ENCODE results near the gene NEK10.

Gene NEK10

DNA sequence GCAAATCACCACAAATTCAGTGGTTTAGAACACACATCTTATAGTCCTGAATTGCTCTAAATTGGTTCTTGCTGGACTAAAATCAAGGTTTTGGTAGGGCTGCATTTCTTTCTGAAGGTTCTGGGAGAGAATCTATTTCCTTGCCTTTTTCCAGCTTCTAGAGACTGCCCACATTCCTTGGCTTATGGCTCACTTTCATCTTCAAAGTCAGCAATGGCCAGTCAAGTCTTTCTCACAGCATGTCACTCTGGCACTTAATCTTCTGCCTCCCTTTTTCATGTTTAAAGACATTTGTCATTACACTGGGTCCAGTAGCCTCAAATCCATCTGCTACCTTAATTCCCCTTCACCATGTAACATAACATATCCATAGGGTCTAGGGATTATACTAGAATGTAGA is 149.0 kb downstream of the NEK10 start:
- DNase-seq, result peak; percentile 6

DNA sequence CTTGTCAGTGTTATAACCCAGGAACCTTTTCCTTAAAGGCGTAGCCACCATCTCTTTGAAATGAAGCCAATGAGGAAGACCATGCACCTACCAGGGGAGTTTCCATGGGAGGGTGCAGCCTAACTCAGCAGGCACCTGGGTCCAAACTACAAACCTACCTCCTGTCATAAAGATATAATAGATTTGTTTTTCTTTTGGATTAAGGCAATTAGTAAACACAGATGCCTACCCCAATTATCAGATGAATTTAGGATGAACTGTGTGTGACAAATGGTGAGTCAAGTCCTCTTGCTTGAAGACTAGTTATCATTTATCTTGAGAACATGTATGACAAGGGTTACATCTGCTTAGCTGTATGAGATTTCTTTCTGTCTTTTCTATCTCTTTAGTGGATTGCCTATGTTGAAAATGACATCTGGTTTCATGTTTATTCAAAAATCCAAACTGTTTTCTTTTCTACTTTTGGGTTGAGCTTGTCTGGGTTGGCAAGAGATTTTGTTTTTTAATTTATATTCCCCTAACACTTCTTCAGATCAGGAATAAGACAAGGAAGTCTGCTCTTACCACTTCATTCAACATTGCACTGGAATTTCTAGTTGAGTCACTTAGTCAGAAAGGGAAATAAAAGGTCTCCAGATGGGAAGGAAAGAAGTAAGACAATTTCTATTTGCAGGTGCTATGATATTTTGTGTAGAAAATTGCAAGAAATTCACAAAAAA is 149.9 kb downstream of the NEK10 start:
- peak; percentile 29 for DNase-seq

DNA sequence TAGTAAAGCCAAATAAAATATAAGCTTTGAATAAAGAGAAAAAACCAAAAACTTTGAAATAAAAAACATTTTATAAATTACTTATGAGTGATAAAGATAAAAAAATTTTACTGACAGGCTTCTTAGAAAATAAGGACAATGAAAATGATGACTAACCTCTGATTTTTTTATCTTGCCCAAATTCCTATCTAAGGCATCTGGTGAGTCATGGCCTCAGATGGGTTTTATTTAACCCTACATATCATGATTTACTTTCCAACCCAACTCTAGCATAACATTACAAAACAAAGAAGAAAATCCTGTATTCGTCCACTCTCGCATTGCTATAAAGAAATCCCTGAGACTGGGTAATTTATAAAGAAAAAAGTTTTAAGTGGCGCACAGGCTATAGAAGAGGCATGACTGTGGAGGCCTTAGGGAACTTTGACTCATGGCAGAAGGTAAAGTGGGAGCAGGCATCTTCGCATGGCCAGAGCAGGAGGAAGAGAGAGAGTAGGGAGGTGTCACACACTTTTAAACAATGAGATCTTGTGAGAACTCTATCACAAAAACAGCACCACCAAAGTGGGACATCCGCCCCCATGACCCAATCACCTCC is 152.1 kb downstream of the NEK10 start:
- peak; percentile 79 for DNase-seq

GRCh38 chr3:27216295-27216855 is 152.8 kb downstream of the NEK10 start:
- DNase-seq, result no peak

DNA sequence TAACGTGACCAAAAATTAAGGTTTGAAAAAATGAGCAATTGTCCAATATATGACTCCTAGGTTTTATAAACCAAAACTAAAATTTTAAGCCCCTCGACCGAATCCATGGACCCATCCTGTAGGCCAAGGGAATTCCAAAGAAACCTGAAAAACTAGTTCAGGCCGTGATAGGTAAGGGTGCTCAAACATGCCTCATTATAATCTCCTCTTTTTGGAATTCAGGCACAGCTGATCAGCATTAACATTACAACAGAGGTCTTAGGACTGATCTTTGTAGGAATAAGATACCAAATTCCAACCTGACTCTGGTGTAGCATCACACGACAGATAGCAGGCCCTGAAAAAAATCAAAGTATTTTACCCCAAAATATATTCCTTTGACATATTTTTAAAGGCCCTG is 155.7 kb downstream of the NEK10 start:
- DNase-seq, result no peak

DNA sequence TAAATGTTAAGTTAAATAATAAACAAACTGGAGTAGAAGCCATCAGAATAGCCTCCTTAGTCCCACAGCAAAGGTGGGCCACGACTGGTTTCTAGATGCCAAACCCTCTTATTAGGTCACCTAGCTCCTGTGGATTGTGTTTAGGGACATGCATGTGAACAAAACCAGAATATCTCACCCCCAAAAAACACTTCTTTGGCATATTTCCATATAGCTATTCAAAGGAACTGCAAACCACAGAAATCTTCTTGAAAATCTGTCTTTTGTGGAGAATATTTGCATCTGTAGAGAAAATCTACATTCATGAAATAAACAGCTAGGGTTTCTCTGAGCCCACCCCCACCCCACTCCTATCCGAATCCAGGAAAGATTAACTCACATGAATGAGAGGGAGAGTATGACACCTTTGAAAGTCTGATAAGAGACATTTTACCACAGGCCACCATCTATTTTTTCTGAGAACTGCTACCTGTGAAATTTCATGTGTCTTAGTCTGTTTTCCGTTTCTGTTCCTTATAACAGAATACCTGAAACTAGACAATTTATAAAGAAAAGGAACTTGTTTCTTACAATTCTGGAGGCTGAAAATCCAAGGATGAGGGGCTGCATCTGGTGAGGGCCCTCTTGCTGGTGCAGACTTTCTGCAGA is 159.4 kb downstream of the NEK10 start:
- no peak for DNase-seq

- DNase-seq, result no peak
Observed at GRCh38 chr3:27208961-27209616, 160.1 kb downstream of the NEK10 start.

DNA sequence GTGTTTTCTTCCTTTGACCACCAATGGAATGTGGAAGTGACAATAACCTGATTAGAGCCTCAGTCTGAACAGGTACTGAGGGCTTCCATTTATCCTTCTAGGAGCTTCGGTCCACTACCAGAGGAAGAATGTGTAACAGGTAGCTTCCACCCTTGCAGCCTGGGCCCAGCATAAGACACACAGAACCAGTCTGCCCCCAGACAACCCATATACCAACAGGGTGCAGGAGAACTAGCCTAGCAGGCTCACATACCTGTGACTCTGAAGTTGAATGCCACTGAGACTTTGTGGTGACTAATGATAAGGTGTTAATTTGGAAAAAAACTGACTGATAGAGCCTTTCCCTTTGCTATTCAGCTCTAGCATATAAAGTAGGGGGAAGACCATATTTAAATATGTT is 166.2 kb downstream of the NEK10 start:
- no peak for DNase-seq

GRCh38 chr3:27201492-27201891 is 167.7 kb downstream of the NEK10 start:
- DNase-seq, result no peak

DNA sequence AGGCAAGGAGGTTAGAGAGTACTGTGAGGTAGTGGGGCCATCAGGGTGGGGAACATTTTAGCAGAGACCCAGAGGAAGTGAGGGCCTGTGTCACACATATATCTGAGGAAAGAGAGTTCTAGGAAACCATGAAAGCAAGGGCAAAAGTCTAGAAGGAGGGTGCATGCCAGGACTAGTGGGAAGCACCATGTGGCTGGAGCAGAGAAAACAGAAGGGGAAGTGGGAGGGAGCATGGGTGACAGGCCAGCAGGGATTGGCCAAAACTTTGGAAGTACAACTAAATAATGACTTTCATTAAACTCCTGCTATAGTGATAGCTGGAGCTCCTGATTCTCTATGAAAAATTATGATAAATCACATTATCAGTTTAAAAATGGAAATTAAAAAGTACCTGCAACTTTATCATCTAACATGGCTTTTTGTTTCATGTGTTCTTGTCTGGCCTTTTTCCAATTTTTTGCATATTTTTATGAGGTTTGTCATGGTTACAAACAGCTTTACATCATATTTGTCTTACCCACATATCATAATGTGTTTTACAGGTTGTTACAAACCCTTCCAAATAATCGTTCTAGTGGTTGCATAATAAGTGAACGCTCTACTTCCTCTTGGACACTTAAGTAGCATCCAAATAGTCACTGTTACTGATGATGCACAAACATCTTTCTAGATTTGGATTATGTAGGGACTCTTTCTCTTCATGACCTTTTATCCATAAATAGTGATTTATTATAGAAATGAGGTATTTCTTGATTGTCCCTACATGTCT is 168.3 kb downstream of the NEK10 start:
- DNase-seq, result no peak

DNA sequence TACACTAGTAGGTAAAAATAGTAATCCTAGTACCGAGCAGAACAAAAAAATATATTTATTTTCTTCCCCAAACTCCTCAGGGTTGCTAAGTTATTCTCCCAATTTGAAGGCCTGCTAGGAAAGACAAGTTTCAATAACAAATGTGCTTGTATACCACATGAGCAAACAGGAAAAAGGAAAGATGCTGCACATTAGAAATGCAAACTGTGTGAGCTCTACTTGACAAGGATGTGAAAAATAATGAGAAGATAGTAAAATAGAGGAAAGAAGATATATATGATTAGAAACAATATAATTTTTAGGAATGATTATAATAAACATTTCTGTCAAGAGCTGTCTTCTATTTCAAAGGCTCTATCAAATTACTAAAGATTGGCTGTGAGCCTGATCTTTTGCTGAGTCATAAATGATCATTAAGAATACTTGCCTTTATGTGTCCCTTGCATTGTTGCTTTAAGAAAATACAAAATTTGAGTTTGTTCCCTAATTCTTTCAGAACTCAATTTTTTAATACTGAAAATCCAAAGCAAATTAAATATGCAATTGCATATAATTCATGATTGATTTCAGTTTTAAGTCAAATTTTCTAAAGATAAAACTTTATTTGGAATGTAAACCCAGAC is 174.2 kb downstream of the NEK10 start:
- peak; percentile 41 for DNase-seq

GRCh38 chr3:27193056-27193455 is 176.1 kb downstream of the NEK10 start:
- DNase-seq, result no peak

DNA sequence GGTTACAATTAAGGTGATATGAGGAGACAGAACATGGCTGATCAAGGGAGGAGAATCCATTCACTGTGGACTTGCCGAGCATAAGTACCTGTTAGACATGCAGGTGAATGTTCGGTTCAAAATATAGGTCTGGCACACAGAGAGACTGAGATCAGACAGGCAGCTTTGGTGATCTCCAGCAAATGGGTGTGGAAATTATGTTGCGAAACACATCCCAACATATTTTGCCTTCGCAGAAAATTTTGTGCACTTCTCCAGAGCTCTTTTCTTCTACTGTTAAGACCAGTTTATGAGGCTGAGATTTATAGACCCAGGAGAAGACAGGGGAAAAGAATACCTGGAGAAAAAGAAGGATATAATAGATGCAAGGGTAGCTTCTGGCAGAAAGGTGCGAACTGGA is 183.2 kb downstream of the NEK10 start:
- no peak for DNase-seq

DNA sequence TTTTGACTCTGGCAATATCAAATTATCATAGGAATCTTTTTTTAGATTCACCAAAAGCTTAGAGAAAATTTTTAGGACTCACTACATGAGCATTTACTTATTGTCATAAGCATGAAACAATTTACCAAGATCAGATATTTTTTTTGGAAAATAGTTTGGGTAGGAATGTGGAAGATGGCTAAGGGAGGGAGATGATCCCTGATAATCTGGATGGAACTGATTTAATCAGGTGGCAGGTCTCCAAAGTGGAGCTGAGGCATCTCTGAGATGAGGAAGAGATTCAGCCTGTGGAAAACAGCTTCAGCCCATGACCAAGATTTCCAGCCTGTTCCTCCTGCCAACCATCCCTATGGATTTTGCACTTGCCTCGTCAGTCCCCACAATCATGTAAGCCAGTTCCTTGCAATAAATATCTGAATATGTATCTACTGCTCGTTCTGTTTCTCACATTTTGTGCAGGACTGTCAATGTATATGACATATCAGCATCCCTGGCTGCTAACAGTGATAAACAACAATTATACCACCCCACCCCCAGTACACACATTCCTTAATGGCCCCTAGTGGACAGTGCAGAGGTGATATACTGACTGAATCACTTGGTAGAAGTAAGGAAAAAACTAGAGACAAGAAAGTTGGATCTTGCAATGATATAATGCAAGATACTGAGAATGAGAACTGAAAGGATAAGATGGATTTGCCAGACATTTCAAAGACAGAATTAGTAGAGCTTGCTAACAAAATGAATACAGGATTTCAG is 183.8 kb downstream of the NEK10 start:
- DNase-seq, result no peak

GRCh38 chr3:27184261-27184660 is 184.9 kb downstream of the NEK10 start:
- no peak for DNase-seq

- no peak for DNase-seq
Observed at GRCh38 chr3:27176256-27176655, 192.9 kb downstream of the NEK10 start.

DNA sequence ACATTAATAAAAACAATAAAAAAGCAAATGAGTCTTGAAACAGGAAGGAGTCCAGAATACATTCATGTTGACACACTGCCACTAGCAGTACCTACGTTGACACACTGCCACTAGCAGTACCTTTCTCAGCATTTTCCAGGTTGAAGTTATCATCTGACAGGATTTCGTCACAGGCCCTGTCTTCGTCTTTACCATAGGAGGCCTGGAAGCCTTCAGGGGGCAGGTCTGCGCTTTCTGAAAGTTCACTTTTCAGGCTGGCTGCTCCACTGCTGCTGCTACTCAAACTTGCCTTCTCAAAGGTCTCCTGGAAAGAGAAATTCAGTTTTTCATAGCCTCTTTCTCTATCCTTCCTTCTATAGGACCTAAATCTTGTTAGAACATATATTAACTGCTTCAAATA is 194.7 kb downstream of the NEK10 start:
- DNase-seq, result no peak

GRCh38 chr3:27171113-27171512 is 198.1 kb downstream of the NEK10 start:
- DNase-seq, result no peak

DNA sequence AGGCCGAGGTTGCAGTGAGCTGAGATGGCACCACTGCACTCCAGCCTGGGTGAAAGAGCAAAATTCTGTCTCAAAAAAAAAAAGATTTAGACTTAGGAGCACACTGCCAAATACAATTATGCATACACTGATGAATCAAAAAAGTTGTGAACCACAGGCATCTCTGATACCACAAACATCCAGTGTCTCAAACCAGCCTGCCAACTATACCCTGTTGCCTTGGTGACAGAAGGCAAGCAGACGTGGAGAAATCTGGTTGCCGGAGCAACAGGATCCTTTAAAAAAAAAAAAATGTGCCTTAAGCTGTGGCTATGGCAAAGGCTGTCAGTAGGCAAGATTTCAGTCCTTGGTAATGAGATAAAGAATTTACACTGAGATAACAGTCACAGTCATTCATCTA is 202.3 kb downstream of the NEK10 start:
- peak; percentile 96 for DNase-seq

DNA sequence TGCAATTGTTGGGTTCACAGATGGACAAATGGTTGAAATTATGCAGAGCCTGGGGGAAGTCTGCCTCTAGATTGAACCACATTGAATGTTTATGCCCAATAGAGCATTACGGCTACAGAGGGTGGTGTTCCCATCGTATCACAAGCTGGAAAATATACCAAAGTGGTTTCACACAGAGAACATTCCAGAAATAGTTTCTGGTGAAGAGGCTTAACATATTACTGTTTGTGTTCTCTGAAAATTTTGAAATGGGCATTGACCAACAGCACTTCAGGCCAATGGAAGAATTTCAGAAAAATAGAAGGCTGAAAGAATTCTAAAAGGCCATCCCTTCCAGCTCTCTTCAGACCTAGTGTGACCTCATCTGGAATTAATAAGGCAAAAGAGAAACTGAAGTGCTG is 203.9 kb downstream of the NEK10 start:
- peak; percentile 83 for DNase-seq

DNA sequence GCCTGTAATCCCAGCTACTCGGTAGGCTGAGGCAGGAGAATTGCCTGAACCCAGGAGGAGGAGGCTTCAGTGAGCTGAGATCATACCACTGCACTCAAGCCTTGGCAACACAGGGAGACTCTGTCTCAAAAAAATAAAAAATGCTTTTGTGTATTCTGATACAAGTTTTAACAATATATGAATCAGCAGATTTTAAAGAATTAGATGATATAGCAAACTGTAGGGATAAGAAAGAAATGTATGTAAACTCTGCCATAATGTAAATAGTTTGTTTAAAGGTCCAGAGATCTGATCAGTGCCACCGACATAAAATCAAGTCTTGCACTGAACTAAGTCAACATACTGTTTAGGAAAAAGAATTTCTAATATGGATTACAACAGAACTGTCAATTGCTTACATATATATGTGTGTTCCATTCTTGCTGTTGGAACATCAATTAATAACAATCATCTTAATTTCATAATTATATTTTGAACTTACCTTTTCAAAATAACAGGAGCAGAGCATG is 208.3 kb downstream of the NEK10 start:
- DNase-seq, result no peak
